Stimulated activated CD4-positive, alpha-beta T cell treated with anti-CD3 and anti-CD28 coated beads, Interleukin-4, amount 100 ng/mL, for 1 hour (primary cell): ENCODE data around the gene CALB2.

Experiments used
- DNase-seq: peaks from one replicate; pipeline ENCODE4 v3.0.0-alpha.2; 2020

Gene CALB2

GRCh38 chr16:71428883-71429282, 70.4 kb downstream of the CALB2 start:
- no peak for DNase-seq

GRCh38 chr16:71429581-71429980, 71.1 kb downstream of the CALB2 start:
- DNase-seq: no peak

GRCh38 chr16:71430744-71431143, 72.2 kb downstream of the CALB2 start:
- no peak for DNase-seq

DNA sequence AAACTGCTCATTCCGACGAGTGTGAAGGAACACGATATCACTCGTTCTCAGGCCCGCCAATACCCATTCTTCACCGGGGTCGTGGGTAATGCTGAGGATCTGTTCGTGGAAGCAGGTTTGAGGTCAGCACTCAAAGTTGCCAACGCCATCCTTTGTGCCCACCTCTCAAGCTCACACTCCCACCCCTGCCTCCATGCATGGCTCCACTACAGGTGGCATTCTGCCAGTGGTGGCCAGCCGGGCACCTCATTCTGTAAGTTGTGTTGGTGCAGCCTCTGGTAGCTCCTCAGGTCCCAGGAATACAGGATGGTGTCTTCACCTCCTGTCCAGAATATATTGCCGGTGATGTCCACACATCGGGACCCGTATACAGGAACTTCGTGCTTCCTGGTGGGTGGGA, 72.7 kb downstream of the CALB2 start:
- DNase-seq: no peak

DNA sequence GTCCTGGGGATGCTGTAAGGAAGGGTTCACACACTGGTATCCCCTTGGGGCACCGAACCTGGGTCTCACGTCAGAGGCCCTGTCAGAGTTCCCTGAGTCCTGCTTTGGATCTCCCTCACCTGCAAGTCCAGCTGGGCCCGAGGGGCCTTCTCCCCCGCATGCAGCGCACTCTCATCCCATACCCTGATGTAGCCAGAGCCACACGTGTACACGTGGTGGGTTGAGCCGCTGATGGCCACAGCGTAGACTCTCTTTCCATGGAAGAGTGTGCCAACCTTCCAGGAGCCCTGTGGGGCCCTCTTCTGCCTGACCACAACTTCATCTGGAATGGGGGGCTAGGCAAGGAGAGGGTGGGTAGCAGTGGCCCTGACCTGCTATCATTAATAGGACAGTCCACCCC, 73.5 kb downstream of the CALB2 start:
- DNase-seq: no peak

GRCh38 chr16:71432906-71433305, 74.4 kb downstream of the CALB2 start:
- DNase-seq: no peak

DNA sequence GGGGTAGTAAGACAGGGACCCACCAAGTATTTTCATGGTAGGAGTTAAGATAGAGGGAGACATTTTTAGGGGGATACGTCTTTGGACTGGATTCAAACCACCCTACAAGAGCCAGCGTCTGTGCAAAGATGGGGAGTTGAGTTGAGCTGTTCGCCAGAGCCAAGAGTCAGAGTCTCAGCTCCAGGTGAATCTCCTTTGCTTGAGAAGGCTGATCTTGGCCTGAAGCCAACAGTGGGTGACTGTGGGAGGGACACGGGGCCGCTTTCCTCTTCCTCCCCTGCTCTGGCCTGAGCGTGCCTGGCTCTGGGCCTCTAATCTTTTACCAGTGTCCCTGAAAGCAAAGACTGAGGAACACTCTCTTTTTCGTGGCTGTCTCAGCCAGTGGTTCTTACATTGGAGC, 78.0 kb downstream of the CALB2 start:
- DNase-seq: no peak

DNA sequence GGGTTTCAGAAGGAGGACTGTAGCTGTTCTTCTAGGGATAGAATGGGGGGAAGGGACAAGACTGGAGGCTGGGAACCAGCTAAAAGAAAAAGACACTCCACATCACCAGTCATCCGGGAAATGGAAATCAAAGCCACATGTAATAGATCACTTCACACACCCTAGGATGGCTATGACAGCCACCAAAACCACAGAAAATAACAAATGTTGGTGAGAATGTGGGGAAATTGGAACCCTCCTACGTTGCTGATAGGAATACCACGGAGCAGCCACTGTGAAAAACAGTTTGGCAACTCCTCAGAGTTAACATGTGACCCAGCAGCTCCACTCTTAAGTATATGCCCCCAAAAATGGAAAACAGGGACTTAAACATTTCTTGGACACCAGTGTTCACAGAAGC, 81.0 kb downstream of the CALB2 start:
- no peak for DNase-seq
